Measurements from ENCODE around the gene CENPL.

DNA sequence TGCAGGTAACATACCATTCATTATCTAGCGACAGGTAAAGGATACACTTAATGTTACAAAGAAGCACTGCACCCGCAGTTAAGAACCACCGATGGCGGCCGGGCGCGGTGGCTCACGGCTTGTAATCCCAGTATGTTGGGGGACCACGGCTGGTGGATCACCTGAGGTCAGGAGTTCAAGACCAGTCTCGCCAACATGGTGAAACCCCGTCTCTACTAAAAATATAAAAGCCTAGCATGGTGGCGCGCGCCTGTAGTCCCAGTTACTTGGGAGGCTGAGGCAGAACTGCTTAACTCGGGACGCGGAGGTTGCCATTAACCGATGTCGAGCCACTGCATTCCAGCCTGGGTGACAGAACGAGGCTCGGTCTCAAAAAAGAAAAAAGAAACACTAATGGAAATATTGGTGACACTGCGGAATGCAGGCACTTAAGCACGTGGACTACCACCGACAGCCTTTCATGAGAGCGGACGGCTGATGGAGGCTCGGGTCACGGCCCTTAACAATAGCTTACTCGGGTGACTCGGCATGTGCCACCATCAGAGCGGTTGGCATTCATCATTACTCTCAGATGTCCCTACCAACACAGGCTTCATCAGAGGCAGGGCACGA is 42.6 kb upstream of the CENPL start:
- TF ChIP-seq POLR2A (IDR thresholded peaks at IDR 0.05; ENCODE audit: low read depth, low read length) (no peak), TAF1 (IDR thresholded peaks at IDR 0.05; ENCODE audit: borderline replicate concordance, low read depth, low read length) (no peak)

Data from GM12892 (cell line).